ENCODE results near the gene ATP6V0B.

The ATP6V0B gene

GRCh38 chr1:43960798-43961197, 14.0 kb upstream of the ATP6V0B start:
- no peak for DNase-seq (ENCODE audit: low read depth)
- H3K9ac ChIP-seq (ENCODE audit: low read length): no peak overlapping the region
- H3K9me3 ChIP-seq (ENCODE audit: control insufficient read depth, low read length): no peaks in the 10 kb centered on the region
- H3K27me3 ChIP-seq (replicated peaks; ENCODE audit: control insufficient read depth, insufficient read depth, low read length): no peaks in the 10 kb centered on the region
- no peaks in the 10 kb centered on the region for H3K4me1 ChIP-seq (ENCODE audit: control insufficient read depth, insufficient read depth, low read length)
- H3K36me3 ChIP-seq (ENCODE audit: control insufficient read depth, insufficient read depth, low read length, severe bottlenecking): peaks cover 87% of the 10 kb centered on the region
- H3K4me3 ChIP-seq (ENCODE audit: low read length): no peak overlapping the region

DNA sequence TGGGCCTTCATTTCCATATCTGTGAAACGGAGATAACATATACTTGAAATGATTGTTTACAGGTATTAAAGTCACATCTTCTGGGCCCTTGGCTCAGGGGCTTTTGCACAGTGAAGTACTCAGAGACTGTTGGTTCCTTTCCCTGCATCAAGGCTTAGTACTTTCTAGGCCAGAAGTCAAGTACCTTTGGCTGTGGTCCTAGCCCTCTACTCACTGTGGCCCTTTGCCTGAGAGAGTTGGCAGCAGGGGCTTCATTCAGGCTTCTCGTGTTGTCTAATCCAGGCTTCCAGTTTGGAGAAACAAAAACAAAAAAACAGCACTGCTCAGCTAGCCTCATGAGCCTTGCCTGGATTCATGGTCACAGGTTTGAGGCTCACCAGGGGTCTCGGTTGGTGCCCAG, 13.1 kb upstream of the ATP6V0B start:
- H3K4me1 ChIP-seq (ENCODE audit: control insufficient read depth, insufficient read depth, low read length): no peaks in the 10 kb centered on the region
- no peak for DNase-seq (ENCODE audit: low read depth)
- H3K27me3 ChIP-seq (replicated peaks; ENCODE audit: control insufficient read depth, insufficient read depth, low read length): no peaks in the 10 kb centered on the region
- H3K36me3 ChIP-seq (ENCODE audit: control insufficient read depth, insufficient read depth, low read length, severe bottlenecking): peaks cover 82% of the 10 kb centered on the region
- H3K4me3 ChIP-seq (ENCODE audit: low read length): no peak overlapping the region
- no peak overlapping the region for H3K9ac ChIP-seq (ENCODE audit: low read length)
- no peaks in the 10 kb centered on the region for H3K9me3 ChIP-seq (ENCODE audit: control insufficient read depth, low read length)

GRCh38 chr1:43962324-43962723, 12.4 kb upstream of the ATP6V0B start:
- peaks cover 81% of the 10 kb centered on the region for H3K36me3 ChIP-seq (ENCODE audit: control insufficient read depth, insufficient read depth, low read length, severe bottlenecking)

DNA sequence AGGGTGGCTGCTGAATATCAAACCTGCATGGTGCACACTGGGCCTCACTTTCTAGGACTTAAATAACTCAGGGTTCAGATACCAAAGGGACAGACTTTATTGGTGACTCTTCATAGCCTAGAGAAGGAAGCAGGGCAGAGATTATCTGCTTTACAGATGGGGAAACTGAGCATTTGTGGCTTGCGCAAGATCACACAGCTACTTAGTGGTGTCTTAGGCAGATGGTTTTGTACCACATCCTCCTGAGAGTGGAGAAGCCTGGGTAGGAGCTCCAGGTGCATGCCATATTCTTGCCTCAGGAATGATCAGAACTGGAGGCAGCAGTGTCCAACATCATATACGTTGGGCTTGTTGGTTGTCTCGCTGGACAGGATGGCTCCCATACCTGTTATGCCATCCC, 11.8 kb upstream of the ATP6V0B start:
- Histone ChIP-seq H3K27me3 (replicated peaks; ENCODE audit: control insufficient read depth, insufficient read depth, low read length) (no peaks in the 10 kb centered on the region), H3K9me3 (ENCODE audit: control insufficient read depth, low read length) (no peaks in the 10 kb centered on the region), H3K4me3 (ENCODE audit: low read length) (no peak overlapping the region), H3K36me3 (ENCODE audit: control insufficient read depth, insufficient read depth, low read length, severe bottlenecking) (peaks cover 80% of the 10 kb centered on the region), H3K4me1 (ENCODE audit: control insufficient read depth, insufficient read depth, low read length) (no peaks in the 10 kb centered on the region), H3K9ac (ENCODE audit: low read length) (no peak overlapping the region)
- DNase-seq (ENCODE audit: low read depth): no peak

More at GRCh38 chr1:43962324-43962723, 12.4 kb upstream of the ATP6V0B start:
- Histone ChIP-seq H3K4me1 (ENCODE audit: control insufficient read depth, insufficient read depth, low read length) (no peaks in the 10 kb centered on the region), H3K27me3 (replicated peaks; ENCODE audit: control insufficient read depth, insufficient read depth, low read length) (no peaks in the 10 kb centered on the region), H3K9ac (ENCODE audit: low read length) (no peak overlapping the region), H3K9me3 (ENCODE audit: control insufficient read depth, low read length) (no peaks in the 10 kb centered on the region), H3K4me3 (ENCODE audit: low read length) (no peak overlapping the region)
- no peak for DNase-seq (ENCODE audit: low read depth)

DNA sequence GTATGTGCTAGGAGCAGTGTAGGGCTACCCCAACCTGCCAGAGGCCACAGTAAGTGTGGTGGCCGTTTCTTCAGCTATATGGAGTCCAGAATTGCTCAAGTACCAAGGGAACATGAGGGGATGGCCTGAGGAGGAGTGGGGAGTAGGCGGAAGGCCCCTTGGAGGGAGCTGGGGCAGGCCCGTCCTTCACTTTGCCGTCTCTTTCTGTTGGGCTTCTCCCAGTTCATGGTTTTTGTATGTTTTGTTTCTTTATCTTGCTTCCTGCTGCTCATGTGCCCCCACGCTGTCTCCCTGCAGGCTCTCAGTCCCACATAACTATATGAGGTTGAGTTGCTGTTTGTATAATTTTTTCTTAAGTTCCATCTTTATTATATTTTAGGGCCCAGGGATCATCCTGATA, 10.9 kb upstream of the ATP6V0B start:
- no peak for DNase-seq (ENCODE audit: low read depth)
- Histone ChIP-seq H3K36me3 (ENCODE audit: control insufficient read depth, insufficient read depth, low read length, severe bottlenecking) (peaks cover 71% of the 10 kb centered on the region), H3K9ac (ENCODE audit: low read length) (no peak overlapping the region), H3K9me3 (ENCODE audit: control insufficient read depth, low read length) (no peaks in the 10 kb centered on the region), H3K4me3 (ENCODE audit: low read length) (no peak overlapping the region), H3K4me1 (ENCODE audit: control insufficient read depth, insufficient read depth, low read length) (no peaks in the 10 kb centered on the region), H3K27me3 (replicated peaks; ENCODE audit: control insufficient read depth, insufficient read depth, low read length) (no peaks in the 10 kb centered on the region)

DNA sequence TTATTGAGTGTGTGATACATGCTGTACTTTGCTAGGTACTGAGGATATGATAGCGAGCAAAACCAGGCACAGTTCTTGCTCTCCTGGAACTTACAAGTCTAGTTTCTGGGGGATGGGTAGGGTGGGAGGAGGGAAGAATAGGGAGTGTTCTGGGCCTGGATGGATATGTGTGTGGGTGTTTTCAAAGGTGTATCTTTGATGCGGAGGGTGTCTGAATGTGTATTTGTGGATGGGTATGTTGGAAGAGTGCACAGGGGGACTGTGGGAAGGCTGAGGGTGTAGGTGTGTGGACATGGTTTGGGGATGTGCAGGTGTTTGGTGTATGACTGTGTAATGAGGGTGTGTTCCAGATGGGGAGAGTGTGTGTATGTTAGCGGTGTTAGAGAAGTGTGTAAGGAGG, 9.4 kb upstream of the ATP6V0B start:
- no peaks in the 10 kb centered on the region for H3K9me3 ChIP-seq (ENCODE audit: control insufficient read depth, low read length)
- H3K27me3 ChIP-seq (replicated peaks; ENCODE audit: control insufficient read depth, insufficient read depth, low read length): no peaks in the 10 kb centered on the region
- H3K4me1 ChIP-seq (ENCODE audit: control insufficient read depth, insufficient read depth, low read length): peaks cover 2% of the 10 kb centered on the region
- no peak overlapping the region for H3K4me3 ChIP-seq (ENCODE audit: low read length)
- no peak for DNase-seq (ENCODE audit: low read depth)
- H3K36me3 ChIP-seq (ENCODE audit: control insufficient read depth, insufficient read depth, low read length, severe bottlenecking): peaks cover 57% of the 10 kb centered on the region
- H3K9ac ChIP-seq (ENCODE audit: low read length): no peak overlapping the region

DNA sequence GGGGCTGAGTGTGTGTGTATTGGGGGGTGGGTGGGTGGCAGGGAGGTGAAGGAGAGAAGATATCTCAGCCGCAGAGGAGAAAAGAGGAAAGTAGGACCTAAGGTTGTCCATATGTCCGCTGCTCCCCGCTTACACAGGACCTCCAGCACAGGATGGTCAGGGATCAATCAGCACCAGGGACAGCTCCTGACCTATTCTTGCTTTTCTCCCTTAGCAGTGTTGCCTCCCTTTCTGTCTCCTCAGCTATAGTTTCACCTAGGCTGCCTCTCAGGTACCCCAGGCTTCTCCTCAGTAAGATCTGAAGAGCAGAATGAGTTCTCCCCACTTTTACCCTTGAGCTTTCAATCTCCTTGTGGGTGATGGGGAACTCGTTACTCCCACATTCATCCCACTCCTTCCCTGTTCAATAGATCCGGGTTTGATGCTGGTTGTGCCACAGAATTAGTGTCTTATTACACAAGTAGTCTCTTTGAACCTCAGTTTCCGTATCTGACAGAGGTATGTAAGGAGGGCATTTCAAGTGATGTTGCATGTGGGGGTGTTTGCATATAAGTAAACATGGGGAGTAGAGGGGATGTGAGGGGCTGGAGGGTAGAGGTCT, 6.3 kb upstream of the ATP6V0B start:
- Histone ChIP-seq H3K9me3 (ENCODE audit: control insufficient read depth, low read length) (no peaks in the 10 kb centered on the region), H3K4me1 (ENCODE audit: control insufficient read depth, insufficient read depth, low read length) (peaks cover 9% of the 10 kb centered on the region), H3K27me3 (replicated peaks; ENCODE audit: control insufficient read depth, insufficient read depth, low read length) (no peaks in the 10 kb centered on the region), H3K4me3 (ENCODE audit: low read length) (no peak overlapping the region), H3K36me3 (ENCODE audit: control insufficient read depth, insufficient read depth, low read length, severe bottlenecking) (peaks cover 37% of the 10 kb centered on the region), H3K9ac (ENCODE audit: low read length) (no peak overlapping the region)
- peak; percentile 46 for DNase-seq (ENCODE audit: low read depth)

DNA sequence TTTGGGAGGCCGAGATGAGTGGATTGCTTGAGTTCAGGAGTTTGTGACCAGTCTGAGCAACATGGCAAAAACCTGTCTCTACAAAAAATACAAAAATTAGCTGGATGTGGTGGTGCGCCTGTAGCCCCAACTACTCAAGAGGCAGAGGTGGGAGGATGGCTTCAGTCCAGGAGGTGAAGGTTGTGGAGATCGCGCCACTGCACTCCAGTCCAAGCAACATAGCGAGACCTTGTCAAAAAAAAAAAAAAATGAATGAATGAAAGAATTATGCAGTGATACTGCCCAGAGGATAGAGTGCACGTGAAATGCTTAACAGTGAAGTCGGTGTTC, 5.4 kb upstream of the ATP6V0B start:
- H3K4me3 ChIP-seq (ENCODE audit: low read length): peak overlapping the region; percentile 99
- H3K27me3 ChIP-seq (replicated peaks; ENCODE audit: control insufficient read depth, insufficient read depth, low read length): no peaks in the 10 kb centered on the region

GRCh38 chr1:43969746-43970466, 4.9 kb upstream of the ATP6V0B start, which contains the start of gene DPH2:
Gene DPH2 (plus strand): TSS chr1:43970010. CDS start chr1:43970176, 166 bp downstream.
- H3K4me1 ChIP-seq (ENCODE audit: control insufficient read depth, insufficient read depth, low read length): peaks cover 14% of the 10 kb centered on the region
- H3K9ac ChIP-seq (ENCODE audit: low read length): peak within 1 kb of the TSS; percentile 94
- H3K27me3 ChIP-seq (replicated peaks; ENCODE audit: control insufficient read depth, insufficient read depth, low read length): no peaks in the 10 kb centered on the region
- H3K9me3 ChIP-seq (ENCODE audit: control insufficient read depth, low read length): no peaks in the 10 kb centered on the region
- H3K4me3 ChIP-seq (ENCODE audit: low read length): peak within 1 kb of the TSS; percentile 99
- H3K36me3 ChIP-seq (ENCODE audit: control insufficient read depth, insufficient read depth, low read length, severe bottlenecking): peaks cover 25% of the 10 kb centered on the region
- peak; percentile 99 for DNase-seq (ENCODE audit: low read depth)

More for the DNA sequence above, 5.4 kb upstream of the ATP6V0B start:
- Histone ChIP-seq H3K9me3 (ENCODE audit: control insufficient read depth, low read length) (no peaks in the 10 kb centered on the region), H3K9ac (ENCODE audit: low read length) (no peak overlapping the region), H3K36me3 (ENCODE audit: control insufficient read depth, insufficient read depth, low read length, severe bottlenecking) (peaks cover 30% of the 10 kb centered on the region), H3K4me1 (ENCODE audit: control insufficient read depth, insufficient read depth, low read length) (peaks cover 14% of the 10 kb centered on the region)
- DNase-seq (ENCODE audit: low read depth): no peak

- Histone ChIP-seq H3K4me1 (ENCODE audit: control insufficient read depth, insufficient read depth, low read length) (peaks cover 15% of the 10 kb centered on the region), H3K9ac (ENCODE audit: low read length) (peak overlapping the region; percentile 94), H3K27me3 (replicated peaks; ENCODE audit: control insufficient read depth, insufficient read depth, low read length) (no peaks in the 10 kb centered on the region), H3K9me3 (ENCODE audit: control insufficient read depth, low read length) (no peaks in the 10 kb centered on the region), H3K4me3 (ENCODE audit: low read length) (peak overlapping the region; percentile 99), H3K36me3 (ENCODE audit: control insufficient read depth, insufficient read depth, low read length, severe bottlenecking) (peaks cover 22% of the 10 kb centered on the region)
- DNase-seq (ENCODE audit: low read depth): no peak
Measured at GRCh38 chr1:43970502-43970901, 4.3 kb upstream of the ATP6V0B start.

- DNase-seq (ENCODE audit: low read depth): no peak
- H3K27me3 ChIP-seq (replicated peaks; ENCODE audit: control insufficient read depth, insufficient read depth, low read length): no peaks in the 10 kb centered on the region
- peak overlapping the region; percentile 94 for H3K9ac ChIP-seq (ENCODE audit: low read length)
- peak overlapping the region; percentile 99 for H3K4me3 ChIP-seq (ENCODE audit: low read length)
- H3K36me3 ChIP-seq (ENCODE audit: control insufficient read depth, insufficient read depth, low read length, severe bottlenecking): peaks cover 22% of the 10 kb centered on the region
- peaks cover 19% of the 10 kb centered on the region for H3K4me1 ChIP-seq (ENCODE audit: control insufficient read depth, insufficient read depth, low read length)
- no peaks in the 10 kb centered on the region for H3K9me3 ChIP-seq (ENCODE audit: control insufficient read depth, low read length)
Measured at GRCh38 chr1:43970911-43971310, 3.8 kb upstream of the ATP6V0B start.
